Activated T-cell treated with anti-CD3 and anti-CD28 coated beads for 24 hours (primary cell): ENCODE measurements around the gene ARFRP1.
"Not testable (repeated sequence)": the region's sequence is repeated elsewhere in the genome, so short reads cannot be mapped to it uniquely, and the experiment has no call there.

Experiments used
- DNase-seq: peaks from one replicate; pipeline ENCODE4 v3.0.0-alpha.2; 2020; ENCODE audit warnings: low read depth

Gene ARFRP1

GRCh38 chr20:63732118-63733095, 24.6 kb upstream of the ARFRP1 start:
- DNase-seq: no peak

- no peak for DNase-seq
Measured at GRCh38 chr20:63731410-63731809, 23.6 kb upstream of the ARFRP1 start.

- not testable (repeated sequence) for DNase-seq
Measured at GRCh38 chr20:63730189-63730733, 22.5 kb upstream of the ARFRP1 start.

GRCh38 chr20:63722967-63723622, 15.3 kb upstream of the ARFRP1 start:
- DNase-seq: not testable (repeated sequence)

GRCh38 chr20:63718996-63719395, 11.2 kb upstream of the ARFRP1 start:
- no peak for DNase-seq

GRCh38 chr20:63714858-63715257, 7.1 kb upstream of the ARFRP1 start:
- DNase-seq: no peak

GRCh38 chr20:63712191-63712590, 4.4 kb upstream of the ARFRP1 start:
- DNase-seq: no peak

GRCh38 chr20:63711085-63711645, 3.4 kb upstream of the ARFRP1 start:
- no peak for DNase-seq

GRCh38 chr20:63709149-63709527, 1.4 kb upstream of the ARFRP1 start:
- DNase-seq: no peak

GRCh38 chr20:63708301-63709148, 749 bp upstream of the ARFRP1 start:
- DNase-seq: no peak

GRCh38 chr20:63706852-63707557, 771 bp downstream of the ARFRP1 start:
- no peak for DNase-seq

- no peak for DNase-seq
Measured at GRCh38 chr20:63706027-63706695, 1.6 kb downstream of the ARFRP1 start.

GRCh38 chr20:63705232-63706026, 2.3 kb downstream of the ARFRP1 start:
- no peak for DNase-seq

GRCh38 chr20:63704749-63705117, 3.0 kb downstream of the ARFRP1 start:
- no peak for DNase-seq

GRCh38 chr20:63703976-63704748, 3.6 kb downstream of the ARFRP1 start:
- DNase-seq: no peak

- DNase-seq: no peak
Measured at GRCh38 chr20:63703471-63703975, 4.3 kb downstream of the ARFRP1 start.

- no peak for DNase-seq
Measured at GRCh38 chr20:63702751-63703470, 4.9 kb downstream of the ARFRP1 start.
